ENCODE measurements around the gene KRTAP10-6. TPM values are rescaled to one million over a fixed set of nuclear protein-coding genes. Genes with fewer than 3 reads are reported as not detected.
"Not testable (repeated sequence)": the region's sequence is repeated elsewhere in the genome, so short reads cannot be mapped to it uniquely, and the experiment has no call there.

Gene KRTAP10-6
- total RNA-seq, 2 experiments from 2014 or later = not detected

DNA sequence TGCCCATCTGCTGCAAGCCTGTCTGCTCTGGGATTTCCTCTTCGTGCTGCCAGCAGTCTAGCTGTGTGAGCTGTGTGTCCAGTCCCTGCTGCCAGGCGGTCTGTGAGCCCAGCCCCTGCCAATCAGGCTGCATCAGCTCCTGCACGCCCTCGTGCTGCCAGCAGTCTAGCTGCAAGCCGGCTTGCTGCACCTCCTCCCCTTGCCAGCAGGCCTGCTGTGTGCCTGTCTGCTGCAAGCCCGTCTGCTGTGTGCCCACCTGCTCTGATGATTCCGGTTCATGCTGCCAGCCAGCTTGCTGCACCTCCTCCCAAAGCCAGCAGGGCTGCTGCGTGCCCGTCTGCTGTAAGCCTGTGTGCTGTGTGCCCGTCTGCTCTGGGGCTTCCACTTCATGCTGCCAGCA lies 8.8 kb upstream of the KRTAP10-6 start:
- peaks cover 27% of the 10 kb centered on the region for H3K27me3 Mint-ChIP-seq
- POLR2A ChIA-PET; H3K36me3 Mint-ChIP-seq (ENCODE audit: low read depth); H3K9me3 Mint-ChIP-seq; H3K4me3 Mint-ChIP-seq; H3K4me1 Mint-ChIP-seq; CTCF ChIA-PET; DNase-seq; H3K27ac Mint-ChIP-seq: not testable (repeated sequence)

DNA sequence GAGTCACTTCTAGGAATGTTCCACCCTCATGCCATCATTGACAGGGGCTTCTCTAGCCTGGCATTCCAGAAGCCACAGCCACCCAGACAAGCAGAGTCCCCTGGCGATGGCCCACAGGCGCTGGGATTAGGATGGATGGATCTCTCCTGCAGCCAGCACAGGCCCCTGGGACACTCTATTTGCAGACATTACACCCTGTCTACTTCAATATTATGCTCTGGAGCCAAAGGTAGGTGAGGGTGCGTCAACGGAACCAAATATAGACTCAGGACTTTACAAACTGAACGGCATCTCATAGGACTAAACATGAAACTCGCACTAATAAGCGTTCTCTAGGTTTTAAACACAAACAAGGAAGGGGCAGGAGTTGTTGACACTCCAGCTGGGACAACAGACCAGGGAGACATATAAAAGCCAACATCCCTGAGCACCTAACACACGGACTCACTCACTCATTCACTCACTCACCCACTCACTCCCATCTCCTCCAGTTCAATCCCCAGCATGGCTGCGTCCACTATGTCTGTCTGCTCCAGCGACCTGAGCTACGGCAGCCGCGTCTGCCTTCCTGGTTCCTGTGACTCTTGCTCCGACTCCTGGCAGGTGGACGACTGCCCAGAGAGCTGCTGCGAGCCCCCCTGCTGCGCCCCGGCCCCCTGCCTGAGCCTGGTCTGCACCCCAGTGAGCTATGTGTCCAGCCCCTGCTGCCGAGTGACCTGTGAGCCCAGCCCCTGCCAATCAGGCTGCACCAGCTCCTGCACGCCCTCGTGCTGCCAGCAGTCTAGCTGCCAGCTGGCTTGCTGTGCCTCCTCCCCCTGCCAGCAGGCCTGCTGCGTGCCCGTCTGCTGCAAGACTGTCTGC lies 8.0 kb upstream of the KRTAP10-6 start, which contains the start of gene KRTAP10-7:
TSS of gene KRTAP10-7 (plus strand) at position 480 of the 861 bp plus-strand sequence. CDS start at position 505, 25 bp downstream.
- CTCF ChIA-PET; POLR2A ChIA-PET; H3K36me3 Mint-ChIP-seq (ENCODE audit: low read depth); H3K4me3 Mint-ChIP-seq; H3K27ac Mint-ChIP-seq; H3K4me1 Mint-ChIP-seq; DNase-seq; H3K9me3 Mint-ChIP-seq: not testable (repeated sequence)
- peaks cover 21% of the 10 kb centered on the region for H3K27me3 Mint-ChIP-seq

DNA sequence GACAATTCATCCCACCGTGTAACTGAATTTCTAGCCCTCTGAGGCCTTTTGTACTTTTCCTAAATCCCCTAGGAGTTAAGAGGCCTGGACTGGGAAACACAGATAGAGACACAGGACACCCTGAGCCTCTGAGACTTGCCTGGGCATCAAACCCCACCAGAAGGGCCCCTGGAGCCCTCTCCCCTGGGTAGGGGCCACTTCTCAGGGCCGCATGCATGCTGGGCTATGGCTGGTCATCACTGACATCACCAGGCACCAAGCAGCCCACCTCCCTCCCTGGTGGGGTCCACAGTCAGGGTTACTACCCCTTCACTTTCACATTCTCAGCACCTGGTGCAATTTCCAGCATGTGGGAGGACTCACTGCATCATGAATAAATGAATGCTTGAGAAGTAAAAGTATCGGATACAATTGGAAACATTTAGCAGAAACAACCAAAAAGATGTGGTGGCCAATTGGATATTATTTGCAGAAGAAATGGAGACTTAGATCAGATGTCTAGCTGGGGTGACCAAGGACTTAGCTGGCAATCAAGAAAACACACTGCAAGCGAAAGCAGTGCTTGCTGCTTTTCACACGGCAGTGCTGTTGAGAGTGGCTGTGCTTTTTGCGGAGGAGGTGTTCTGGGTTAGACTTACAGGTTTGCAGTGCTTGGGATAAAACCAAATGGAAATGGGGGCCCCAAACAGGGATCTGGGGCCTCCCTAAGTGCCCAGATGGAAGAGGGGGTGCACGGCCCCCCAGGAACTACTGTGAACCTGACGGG lies 7.1 kb upstream of the KRTAP10-6 start:
- no peak for DNase-seq
- POLR2A ChIA-PET = no interaction called here
- CTCF ChIA-PET = no interaction called here
- Mint-ChIP-seq H3K27ac (no peak overlapping the region), H3K4me1 (no peaks in the 10 kb centered on the region), H3K4me3 (no peak overlapping the region), H3K27me3 (peaks cover 15% of the 10 kb centered on the region), H3K9me3 (no peaks in the 10 kb centered on the region), H3K36me3 (ENCODE audit: low read depth) (no peaks in the 10 kb centered on the region)

DNA sequence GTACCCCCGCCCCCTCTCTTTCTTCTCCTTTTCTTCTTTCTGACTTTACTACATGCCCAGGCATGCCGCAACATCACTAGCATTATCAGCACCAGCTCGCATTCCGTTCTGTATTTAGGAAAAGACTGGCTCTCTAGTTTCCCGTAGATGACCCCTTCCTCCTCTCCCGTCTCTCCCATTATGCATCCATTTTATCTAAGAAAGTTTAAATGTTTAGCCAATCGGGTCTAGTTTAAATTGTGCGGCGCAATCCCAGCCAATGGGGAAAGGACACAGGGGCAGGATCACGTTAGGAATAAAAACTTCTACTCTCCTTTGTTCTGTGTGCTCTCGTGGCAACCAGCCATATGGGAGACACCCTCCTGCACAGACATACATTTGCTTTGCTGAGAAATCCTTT lies 5.8 kb upstream of the KRTAP10-6 start:
- Mint-ChIP-seq H3K27ac (no peak overlapping the region), H3K4me3 (no peak overlapping the region), H3K27me3 (peaks cover 13% of the 10 kb centered on the region), H3K4me1 (no peaks in the 10 kb centered on the region), H3K36me3 (ENCODE audit: low read depth) (no peaks in the 10 kb centered on the region), H3K9me3 (no peaks in the 10 kb centered on the region)
- ChIA-PET POLR2A (no interaction called here), CTCF (no interaction called here)
- no peak for DNase-seq

DNA sequence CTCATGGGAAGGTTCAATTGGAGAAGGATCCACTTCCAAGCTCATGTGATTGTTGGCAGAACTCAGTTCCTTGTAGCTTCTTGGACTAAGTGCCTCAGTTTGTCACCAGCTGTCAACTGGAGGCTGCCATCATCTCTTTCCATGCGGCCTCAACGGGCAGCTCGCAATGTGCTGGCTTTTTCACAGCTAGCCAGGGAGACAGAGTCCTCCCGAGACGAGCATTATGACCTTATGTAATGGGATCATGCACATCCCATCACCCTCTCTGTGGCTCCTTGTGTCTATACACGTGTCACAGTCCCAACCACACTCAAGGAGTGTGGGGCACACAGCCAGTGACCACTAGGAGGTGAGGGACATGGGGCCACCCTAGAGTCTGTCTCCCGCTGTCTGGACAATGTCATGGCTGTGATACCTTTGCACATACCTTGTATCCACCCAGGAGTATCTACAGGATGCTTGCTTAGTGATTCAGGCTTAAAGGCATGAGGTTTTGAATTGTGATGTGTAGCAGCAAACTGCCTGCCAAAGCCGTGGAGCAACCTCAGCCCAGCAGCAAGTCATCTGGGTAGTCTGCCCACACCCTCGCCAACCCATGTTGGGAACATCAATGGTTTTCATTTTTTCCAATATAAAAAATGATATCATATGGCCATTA lies 3.9 kb upstream of the KRTAP10-6 start:
- Mint-ChIP-seq H3K27ac (no peak overlapping the region), H3K4me3 (no peak overlapping the region), H3K4me1 (no peaks in the 10 kb centered on the region), H3K27me3 (peaks cover 13% of the 10 kb centered on the region), H3K9me3 (no peaks in the 10 kb centered on the region), H3K36me3 (ENCODE audit: low read depth) (no peaks in the 10 kb centered on the region)
- DNase-seq = no peak
- ChIA-PET POLR2A (no interaction called here), CTCF (interaction anchor here (0.6 to 2.4 kb wide), 3 partner anchors 22 to 197 kb away, joined by 3 to 5 read pairs (median 3); no protein-coding TSS in a partner anchor)

DNA sequence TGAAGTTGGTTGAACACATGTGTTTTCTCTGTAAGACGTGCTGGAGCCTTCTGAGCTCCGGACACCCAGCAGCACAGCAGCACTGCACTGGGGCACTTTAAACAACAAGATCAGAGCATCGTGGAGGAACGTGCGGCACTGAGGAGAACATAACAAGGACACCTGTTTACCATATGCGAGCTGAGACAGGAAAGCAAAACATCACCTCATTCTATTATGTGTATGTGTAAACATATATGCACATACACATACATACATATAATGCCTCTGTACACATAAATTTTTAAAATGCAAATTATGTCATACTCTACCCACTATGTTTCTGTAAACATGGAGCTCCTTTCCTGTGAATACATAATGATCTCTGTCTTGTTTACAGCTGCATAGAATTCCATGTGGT lies 3.2 kb upstream of the KRTAP10-6 start:
- CTCF ChIA-PET = interaction anchor here (0.6 to 2.4 kb wide), 3 partner anchors 23 to 198 kb away, joined by 3 to 5 read pairs (median 3); no protein-coding TSS in a partner anchor
- no peak overlapping the region for H3K27ac Mint-ChIP-seq
- peaks cover 13% of the 10 kb centered on the region for H3K27me3 Mint-ChIP-seq
- no peak overlapping the region for H3K4me3 Mint-ChIP-seq
- no peak for DNase-seq
- H3K36me3 Mint-ChIP-seq (ENCODE audit: low read depth) = no peaks in the 10 kb centered on the region
- POLR2A ChIA-PET = no interaction called here
- H3K9me3 Mint-ChIP-seq = no peaks in the 10 kb centered on the region
- H3K4me1 Mint-ChIP-seq = no peaks in the 10 kb centered on the region

DNA sequence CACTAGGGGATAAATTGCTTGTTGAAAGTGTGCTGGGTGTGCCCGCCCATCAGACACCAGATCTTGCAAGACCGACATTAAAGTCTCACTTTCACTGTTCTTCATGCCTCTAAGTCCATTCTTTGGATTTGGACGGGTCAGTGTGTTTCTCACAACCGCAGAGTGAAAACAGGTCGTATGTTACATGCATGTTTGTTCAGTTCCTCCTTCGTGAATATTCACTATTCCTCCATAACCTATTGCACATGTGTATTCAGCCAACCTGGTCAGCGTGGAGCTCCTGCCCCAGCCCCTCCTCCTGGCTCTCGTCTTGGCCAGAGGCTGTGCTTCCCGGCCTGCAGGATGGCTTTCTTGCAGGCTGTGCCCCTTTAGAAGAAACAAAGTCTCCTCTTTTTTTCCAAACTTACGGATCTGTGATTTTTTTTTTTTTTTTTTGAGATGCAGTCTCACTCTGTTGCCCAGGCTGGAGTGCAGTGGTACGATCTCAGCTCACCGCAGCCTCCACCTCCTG lies 2.2 kb upstream of the KRTAP10-6 start:
- DNase-seq = no peak
- Mint-ChIP-seq H3K36me3 (ENCODE audit: low read depth) (no peaks in the 10 kb centered on the region), H3K4me1 (no peaks in the 10 kb centered on the region), H3K4me3 (no peak overlapping the region), H3K27me3 (peaks cover 13% of the 10 kb centered on the region), H3K9me3 (no peaks in the 10 kb centered on the region), H3K27ac (no peak overlapping the region)
- ChIA-PET CTCF (no interaction called here), POLR2A (no interaction called here)

DNA sequence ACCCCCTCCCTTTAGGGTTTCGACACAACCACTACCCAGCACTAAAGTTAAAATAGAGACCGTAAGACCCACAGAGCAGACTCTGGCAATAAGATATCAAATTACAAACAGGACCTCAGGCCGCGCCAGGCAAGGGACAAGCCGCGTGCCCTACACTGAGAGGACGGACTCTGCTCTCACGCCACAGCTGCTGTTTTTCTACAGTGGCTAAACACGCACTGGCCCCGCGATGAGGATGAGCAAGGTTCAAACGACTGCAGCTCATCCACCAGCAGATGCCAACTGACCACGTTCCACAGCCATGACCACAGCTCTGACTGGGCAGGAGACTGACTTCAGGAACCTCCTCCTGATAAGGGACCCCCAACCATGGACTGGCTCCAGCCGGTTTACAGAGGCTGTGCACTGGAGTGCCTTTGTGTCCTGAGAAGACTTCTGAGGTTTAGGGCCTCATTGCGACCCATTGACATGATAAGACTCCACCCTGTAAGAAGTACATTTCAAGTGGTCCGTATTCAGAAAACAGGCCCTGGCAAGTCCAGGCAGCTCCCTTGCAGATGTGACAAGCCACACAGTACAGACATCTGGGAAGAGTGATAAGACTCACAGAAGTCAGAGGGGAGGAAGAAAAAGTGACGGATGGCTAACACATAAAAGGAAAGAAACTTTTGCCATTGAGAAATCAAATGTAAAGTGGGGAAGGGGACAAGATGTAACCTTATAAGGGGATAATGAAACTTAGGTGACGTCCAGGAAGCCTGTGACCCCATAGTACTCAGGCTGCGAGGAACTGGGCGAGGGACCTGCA lies 1.5 kb upstream of the KRTAP10-6 start:
- no peak overlapping the region for H3K27ac Mint-ChIP-seq
- no peak for DNase-seq
- no peaks in the 10 kb centered on the region for H3K36me3 Mint-ChIP-seq (ENCODE audit: low read depth)
- CTCF ChIA-PET = no interaction called here
- H3K9me3 Mint-ChIP-seq = no peaks in the 10 kb centered on the region
- no peak overlapping the region for H3K4me3 Mint-ChIP-seq
- POLR2A ChIA-PET = no interaction called here
- peaks cover 14% of the 10 kb centered on the region for H3K27me3 Mint-ChIP-seq
- H3K4me1 Mint-ChIP-seq = no peaks in the 10 kb centered on the region

DNA sequence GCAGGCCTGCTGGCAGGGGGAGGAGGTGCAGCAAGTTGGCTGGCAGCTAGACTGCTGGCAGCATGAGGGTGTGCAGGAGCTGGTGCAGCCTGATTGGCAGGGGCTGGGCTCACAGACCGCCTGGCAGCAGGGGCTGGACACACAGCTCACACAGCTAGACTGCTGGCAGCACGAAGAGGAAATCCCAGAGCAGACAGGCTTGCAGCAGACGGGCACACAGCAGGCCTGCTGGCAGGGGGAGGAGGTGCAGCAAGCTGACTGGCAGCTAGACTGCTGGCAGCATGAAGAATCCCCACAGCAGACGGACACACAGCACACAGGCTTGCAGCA lies 539 bp downstream of the KRTAP10-6 start:
- peaks cover 18% of the 10 kb centered on the region for H3K27me3 Mint-ChIP-seq
- H3K4me3 Mint-ChIP-seq; DNase-seq; H3K36me3 Mint-ChIP-seq (ENCODE audit: low read depth); H3K9me3 Mint-ChIP-seq; POLR2A ChIA-PET; H3K4me1 Mint-ChIP-seq; H3K27ac Mint-ChIP-seq: not testable (repeated sequence)
- CTCF ChIA-PET = interaction anchor here (0.6 kb wide), 1 partner anchor 18 kb away, joined by 3 read pairs; the partner anchor contains the start of gene KRTAP10-4

DNA sequence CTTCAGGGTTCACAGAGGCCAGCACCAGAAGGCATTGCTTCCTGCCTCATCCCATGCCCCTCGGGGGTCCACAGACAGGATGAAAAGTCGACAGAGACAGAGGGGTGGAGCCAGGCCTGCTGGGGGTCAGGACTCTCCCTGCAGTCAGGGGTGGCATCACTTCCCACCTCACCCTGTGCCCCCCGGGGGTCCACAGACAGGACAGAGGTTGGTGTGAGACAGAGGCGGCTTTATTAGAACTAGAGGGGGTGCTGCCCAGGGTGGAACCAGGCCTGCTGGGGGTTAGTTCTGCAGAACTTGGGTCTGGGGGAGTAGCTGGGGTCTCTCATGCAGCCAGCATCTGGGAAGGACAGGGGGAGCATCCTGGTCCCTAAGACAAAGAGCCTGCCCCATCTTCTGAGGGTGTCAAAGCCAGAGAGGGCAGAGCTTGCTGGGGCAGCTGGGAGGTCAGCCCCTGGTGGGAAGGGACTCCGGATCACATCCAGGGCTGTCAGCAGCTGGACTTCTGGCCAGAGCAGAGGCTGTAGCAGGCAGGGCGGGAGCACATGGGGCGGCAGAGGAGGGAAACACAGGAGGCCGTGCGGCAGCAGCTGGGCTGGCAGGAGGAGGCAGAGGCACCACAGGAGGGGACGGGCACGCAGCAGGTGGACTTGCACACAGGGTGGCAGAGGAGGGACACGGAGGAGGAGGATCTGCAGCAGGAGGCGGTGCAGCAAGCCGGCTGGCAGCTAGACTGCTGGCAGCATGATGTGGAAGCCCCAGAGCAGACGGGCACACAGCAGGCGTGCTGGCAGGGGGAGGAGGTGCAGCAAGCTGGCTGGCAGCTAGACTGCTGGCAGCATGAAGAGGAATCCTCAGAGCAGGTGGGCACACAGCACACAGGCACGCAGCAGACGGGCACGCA lies 1.2 kb downstream of the KRTAP10-6 start:
- H3K4me1 Mint-ChIP-seq; DNase-seq; H3K27ac Mint-ChIP-seq; H3K9me3 Mint-ChIP-seq; H3K36me3 Mint-ChIP-seq (ENCODE audit: low read depth); H3K4me3 Mint-ChIP-seq; POLR2A ChIA-PET; CTCF ChIA-PET: not testable (repeated sequence)
- peaks cover 23% of the 10 kb centered on the region for H3K27me3 Mint-ChIP-seq

DNA sequence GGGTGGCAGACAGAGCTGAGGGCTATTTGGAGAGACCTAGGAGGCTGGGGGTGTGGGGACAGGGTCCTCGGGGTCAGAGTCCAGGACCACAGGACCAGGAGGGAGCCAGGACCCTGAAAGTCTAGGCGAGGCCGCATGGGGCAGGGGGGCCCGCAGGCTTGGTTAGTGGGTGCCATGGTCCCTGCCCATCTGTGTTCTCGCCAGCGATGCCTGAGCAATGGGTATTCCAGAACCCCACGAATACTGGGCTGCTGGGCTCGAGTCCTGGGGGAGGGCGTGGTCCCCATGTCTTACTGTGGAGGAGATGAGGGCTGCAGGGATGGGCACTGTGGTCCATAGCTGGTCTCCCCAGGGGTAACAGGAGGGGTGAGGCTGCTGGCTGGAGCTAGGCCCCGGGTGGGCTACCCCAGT lies 2.0 kb downstream of the KRTAP10-6 start:
- Mint-ChIP-seq H3K36me3 (ENCODE audit: low read depth) (no peaks in the 10 kb centered on the region), H3K4me3 (no peak overlapping the region), H3K4me1 (peaks cover under 1% of the 10 kb centered on the region), H3K27ac (no peak overlapping the region), H3K27me3 (peaks cover 31% of the 10 kb centered on the region), H3K9me3 (no peaks in the 10 kb centered on the region)
- ChIA-PET CTCF (no interaction called here), POLR2A (no interaction called here)
- DNase-seq = no peak
